OCI-LY1 (cell line): ENCODE measurements around the gene MYO5B.

ENCODE experiments used
- EZH2 ChIP-seq: fragments of 200-600 bp; sonication (generic), shearing (Covaris generic); IDR thresholded peaks from 2 replicates; pipeline ENCODE4 v1.8.0; 2017; ENCODE audit warnings: borderline replicate concordance, mixed run types, mild to moderate bottlenecking, antibody characterized with exemption, low read length, moderate library complexity, mixed read lengths
- TF ChIP-seq, protein P1 (sequence below): fragments of 200-600 bp; sonication (generic), shearing (Covaris generic); IDR thresholded peaks from 2 replicates; pipeline ENCODE4 v1.5.1; 2017; ENCODE audit warnings: mild to moderate bottlenecking, antibody characterized with exemption, low read length, moderate library complexity, mixed read lengths

DNA sequence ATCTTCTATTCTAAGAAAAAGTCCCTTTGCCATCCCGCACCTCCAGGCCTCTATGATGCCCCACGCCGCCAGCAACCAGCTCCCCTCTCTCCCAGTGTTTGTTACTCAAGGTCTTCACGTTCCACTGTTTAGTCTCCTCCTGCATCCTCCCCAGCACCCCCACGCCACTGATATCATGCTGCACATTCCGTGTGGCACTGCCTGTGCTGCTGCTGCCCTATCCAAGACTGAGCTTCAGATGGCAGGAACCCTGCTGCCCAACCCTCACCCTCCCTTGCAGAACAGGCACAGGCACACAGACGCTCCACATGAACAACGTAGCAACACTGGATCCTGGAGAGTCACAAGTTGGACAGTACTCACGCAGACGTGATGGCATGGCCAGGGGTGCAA lies 35.3 kb downstream of the MYO5B start:
- TF ChIP-seq, protein P1, sequence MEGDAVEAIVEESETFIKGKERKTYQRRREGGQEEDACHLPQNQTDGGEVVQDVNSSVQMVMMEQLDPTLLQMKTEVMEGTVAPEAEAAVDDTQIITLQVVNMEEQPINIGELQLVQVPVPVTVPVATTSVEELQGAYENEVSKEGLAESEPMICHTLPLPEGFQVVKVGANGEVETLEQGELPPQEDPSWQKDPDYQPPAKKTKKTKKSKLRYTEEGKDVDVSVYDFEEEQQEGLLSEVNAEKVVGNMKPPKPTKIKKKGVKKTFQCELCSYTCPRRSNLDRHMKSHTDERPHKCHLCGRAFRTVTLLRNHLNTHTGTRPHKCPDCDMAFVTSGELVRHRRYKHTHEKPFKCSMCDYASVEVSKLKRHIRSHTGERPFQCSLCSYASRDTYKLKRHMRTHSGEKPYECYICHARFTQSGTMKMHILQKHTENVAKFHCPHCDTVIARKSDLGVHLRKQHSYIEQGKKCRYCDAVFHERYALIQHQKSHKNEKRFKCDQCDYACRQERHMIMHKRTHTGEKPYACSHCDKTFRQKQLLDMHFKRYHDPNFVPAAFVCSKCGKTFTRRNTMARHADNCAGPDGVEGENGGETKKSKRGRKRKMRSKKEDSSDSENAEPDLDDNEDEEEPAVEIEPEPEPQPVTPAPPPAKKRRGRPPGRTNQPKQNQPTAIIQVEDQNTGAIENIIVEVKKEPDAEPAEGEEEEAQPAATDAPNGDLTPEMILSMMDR, result no peak
- no peak for TF ChIP-seq EZH2
